Stimulated activated CD8-positive, alpha-beta memory T cell treated with anti-CD3 and anti-CD28 coated beads, Interleukin-4, amount 100 ng/mL, for 4 hours (primary cell): ENCODE results near the gene UBR7.

Experiments
- DNase-seq, 2 donors: peaks; one replicate each; pipeline ENCODE4 v3.0.0-alpha.2; 2020; ENCODE audit warnings: low read depth in 2 of 2, low spot score in 1 of 2

Gene UBR7

DNA sequence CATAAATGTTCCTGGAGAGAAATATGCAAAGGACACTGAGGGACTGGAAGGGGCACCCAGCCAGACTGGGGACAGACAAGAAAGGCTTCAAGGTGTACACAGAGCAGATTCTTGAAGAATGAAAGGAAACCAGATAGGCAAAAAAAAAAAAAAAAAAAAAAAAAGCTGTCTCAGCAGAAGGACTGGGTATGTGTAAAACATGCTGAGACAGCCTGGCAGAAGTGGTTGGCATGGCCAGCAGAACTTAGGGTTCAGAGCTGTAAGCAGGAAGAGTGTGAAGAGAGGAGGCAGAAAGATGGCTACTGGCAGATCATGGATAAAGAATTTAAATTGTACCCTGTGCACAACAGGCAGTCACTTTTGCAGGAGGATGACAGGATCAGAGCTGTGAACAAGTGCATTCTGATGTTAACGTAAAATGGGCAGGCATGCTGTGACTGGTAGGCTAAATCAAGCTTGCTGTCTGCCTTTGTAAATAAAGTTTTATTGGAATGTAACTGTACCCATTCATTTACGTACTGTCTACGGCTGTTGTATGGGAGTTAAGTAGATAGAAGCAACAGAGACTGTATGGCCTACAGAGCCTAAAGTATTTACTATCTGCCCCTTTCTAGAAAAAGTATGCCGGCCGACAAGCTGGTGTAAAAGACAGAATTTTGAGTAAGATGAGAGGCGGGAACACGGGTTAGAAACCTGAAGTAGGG lies 42.2 kb downstream of the UBR7 start:
- DNase-seq = no peak

DNA sequence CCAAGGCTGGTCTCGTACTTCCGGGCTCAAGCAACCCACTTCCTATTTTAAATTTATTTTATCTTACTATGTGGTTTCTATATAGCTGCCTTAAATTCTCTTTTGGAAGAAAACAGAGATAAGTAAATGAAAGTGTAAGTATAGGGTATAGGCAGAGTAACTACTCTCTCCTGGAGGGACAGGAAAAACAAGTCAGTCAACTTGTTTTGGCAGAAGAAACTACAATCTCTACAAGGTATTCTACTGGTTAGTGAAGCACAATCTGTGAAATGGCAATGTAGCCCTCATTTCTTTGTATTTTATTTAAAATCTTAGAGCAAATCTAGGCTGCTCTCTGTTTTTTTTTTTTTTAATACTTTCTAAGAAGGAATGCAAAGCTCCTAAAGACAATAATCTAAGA lies 55.4 kb downstream of the UBR7 start:
- no peak for DNase-seq

DNA sequence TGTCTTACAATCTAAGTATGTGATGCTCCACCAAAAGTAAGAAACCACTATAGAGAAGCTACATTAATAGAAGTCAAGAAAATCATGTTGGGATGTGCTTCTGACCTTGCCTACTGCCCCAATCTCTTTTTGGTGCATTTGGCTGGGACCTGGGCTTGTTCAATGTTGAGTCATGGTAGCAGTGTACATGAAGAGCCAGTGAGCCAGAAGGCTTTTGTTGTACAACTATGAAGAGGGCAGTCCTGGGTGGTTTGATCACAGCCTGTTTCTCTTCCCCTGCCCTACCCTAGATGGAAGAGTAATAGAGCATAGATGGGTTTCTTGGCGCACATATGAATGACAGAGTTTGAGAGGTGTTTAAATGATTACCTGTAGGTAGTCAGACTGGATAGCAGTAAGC lies 56.4 kb downstream of the UBR7 start:
- no peak for DNase-seq

DNA sequence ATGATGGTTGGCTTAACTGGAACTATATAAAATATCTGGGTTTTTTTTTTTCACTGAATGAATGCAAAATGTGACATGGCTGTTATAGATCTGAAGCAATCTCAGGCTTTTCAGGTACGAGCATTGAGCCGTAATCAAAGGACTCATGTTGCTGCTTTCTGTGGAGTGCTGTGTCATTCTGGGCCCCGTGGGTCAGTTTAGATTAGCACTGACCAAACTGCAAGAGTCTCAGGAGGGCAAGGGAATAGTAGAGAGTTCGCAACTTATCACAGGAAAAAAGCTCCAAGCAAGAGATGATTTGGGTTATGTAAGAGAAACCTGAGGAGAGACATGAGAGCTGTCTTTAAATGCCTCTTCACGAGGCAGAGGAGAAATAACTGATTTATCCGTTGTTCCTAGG lies 59.1 kb downstream of the UBR7 start:
- no peak for DNase-seq

DNA sequence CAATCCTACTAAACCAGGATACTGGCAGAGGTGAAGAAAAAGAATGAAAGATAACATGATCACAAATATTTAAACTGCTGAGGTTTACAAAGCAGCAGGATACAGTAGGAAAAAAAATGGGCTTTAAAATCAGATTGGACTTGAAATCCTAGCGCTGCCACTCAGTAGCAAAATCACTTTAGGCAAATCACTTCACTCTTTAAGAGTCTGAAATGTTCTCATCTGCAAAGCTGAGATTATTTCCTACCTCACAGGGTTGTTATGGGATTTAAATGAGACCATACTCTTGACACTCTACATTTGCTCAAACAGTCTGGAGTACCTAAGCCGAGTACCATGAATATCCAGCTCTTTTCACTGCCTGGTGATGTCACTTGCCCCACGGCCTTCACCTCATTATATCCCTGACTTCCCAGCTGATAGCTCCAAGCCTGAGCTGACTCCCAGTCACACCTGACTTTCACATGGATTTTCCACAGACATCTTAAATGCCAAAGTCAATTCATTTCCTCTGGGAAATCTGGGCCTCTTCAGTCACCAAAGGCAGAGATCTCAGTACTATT lies 60.2 kb downstream of the UBR7 start:
- no peak for DNase-seq

DNA sequence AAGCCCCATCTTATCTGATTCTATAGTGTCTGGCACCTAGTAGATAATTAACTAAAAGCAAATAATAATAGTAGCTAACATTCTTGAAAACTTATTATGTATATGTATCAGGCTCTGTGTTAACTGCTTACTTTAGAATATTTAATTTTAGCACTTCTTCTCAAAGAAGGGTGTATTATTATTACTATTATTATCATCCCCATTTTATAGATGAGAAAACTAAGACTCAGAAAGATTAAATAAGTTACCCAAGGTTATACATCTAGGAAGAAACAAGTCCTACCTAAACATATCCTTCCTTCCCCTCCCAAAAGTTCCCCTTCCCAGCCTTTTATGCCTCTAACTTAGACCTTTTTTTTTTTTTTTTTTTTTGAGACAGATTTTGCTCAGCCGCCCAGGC lies 61.4 kb downstream of the UBR7 start:
- DNase-seq = no peak

DNA sequence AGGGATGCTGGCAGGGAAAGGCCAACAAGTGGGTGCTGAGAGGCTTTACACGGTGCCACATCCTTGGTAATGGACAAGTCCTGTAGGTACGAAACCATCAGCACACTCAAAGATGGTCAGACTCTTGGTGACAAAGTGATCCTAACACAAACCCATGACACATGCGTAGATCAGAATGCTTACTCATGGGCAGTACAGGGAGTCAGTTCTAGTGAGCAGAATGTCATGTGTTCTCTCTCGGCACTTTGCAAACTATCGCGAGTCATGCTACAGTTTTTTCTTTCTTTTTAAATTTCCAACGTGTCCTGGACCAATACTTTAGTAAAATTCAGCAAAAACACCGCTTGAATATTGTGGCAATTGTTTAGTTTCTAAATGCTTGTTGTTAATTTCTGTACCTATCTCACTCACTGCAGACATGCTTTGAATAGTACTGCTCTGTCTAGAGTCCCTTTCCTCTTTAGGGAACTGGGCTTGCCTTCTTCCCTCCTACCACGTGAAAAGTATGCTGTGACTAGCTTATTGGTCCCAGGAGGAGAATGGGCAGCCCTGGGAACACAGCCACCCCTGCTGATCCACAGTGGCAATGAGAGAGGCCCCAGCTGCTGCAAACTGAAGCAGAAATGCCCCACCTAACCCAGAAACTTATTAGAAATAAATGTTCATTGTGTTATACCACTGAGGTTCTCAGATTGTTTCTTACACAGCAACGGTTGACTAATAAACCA lies 62.4 kb downstream of the UBR7 start:
- no peak for DNase-seq

DNA sequence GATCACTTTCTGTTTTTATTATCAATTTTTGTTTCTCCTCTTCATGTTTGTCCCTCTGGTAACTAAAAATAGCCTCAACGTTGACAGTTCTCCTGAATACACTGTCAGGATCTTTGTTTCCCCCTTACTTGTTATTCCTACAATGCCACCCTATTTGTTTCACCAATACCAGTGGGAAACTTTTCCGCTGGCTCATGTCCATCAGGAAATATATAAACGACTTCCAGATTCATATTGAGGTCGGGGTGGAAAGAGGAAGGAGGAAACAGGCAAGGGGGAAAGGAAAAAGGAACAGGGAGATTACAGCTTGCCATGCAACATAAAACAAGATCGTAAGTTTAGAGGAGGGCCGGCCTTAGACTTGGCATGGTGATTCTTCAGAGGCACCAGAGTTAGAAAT lies 64.1 kb downstream of the UBR7 start:
- DNase-seq = no peak

DNA sequence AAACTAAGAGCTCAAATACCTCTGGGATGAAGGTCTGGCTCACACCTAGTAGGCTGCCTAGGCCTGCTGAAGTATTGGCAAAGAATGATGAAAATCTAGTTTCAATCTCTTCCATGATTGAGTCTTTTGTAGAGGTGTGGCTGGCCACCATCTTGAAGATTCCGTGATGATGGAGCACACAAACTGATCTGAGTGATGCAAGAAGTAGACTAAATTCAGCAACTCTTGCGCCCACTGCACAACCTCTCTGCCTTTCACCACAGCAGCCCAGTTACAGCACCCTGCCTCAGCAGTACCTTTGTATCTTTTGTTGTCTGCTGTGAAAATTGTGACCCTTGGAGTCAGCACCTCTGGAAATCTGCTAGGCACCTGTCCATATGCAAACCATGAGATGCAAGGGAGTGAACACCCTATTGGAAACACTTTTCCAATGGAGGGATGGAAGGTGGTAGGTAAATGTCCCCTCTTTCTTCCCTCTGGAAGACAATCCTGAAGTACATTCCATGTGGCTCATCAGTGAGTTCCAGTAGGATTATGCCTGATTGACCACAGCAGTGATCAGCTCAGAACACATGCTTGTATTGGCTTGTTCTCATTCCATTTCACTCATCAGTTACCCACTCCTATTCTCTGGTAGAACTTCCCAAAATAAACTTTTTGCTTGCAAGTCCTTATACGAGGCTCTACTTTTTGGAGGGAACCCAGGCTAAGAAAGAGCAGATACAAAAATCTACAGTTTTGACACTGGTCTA lies 67.2 kb downstream of the UBR7 start:
- DNase-seq = no peak

DNA sequence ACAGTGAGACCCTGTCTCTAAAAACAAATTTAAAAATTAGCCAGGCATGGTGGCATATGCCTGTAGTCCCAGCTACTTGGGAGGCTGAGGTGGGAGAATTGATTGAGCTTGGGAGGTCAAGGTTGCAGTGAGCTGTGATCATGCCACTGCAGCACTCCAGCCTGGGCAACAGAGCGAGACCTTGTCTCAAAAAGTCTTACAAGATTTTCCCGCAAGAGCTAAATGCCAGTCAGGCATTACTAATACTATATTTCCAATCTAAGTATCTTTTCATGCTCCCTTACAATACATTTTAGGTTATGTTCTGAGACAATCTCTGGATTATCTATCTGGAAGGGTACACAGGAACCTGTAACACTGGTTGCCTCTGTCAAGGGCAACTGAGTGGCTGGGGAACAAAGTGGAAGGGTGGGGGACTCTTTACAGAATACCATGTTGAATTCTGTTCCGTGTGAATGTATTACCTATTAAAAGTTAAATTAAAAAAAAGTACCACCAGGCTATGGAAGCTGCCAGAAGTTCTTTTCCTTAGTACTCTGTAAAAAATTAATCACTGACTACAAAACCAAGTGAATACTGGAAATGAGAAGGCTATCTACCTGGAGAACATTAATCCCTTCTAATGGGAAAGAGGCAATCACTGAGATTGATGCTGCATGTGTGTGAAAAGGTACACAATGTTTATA lies 69.1 kb downstream of the UBR7 start:
- no peak for DNase-seq
